WTC11 (cell line): Measurements from ENCODE around the gene DNAH5. TPM values are rescaled to one million over a fixed set of nuclear protein-coding genes. Genes with fewer than 3 reads are reported as not detected.

Experiments used
- ATAC-seq: fragments of 200-7000 bp; cut with Tn5 transposase; 2 replicates; pipeline ENCODE4 v1.10.0; 2021; ENCODE audit warnings: mild to moderate bottlenecking, moderate library complexity
- CTCF ChIA-PET: fragments of 300-600 bp; sonication (Branson Sonifier 250); formaldehyde crosslinking; loops from one replicate; lab custom pipeline; 2021; ENCODE audit warnings: antibody characterized with exemption; lab: Charles Lee
- POLR2A ChIA-PET: fragments of 350-600 bp; sonication (Branson Sonifier 250); formaldehyde crosslinking; loops from one replicate; lab custom pipeline; 2021; ENCODE audit warnings: antibody characterized with exemption; lab: Charles Lee
- DNase-seq: peaks from one replicate; pipeline ENCODE4 v3.0.0; 2021; ENCODE audit warnings: low spot score
- H3K27ac Mint-ChIP-seq: 2 replicates; pipeline ENCODE4 v1.8.0; 2021; ENCODE audit warnings: mixed read lengths
- H3K27me3 Mint-ChIP-seq: 2 replicates; pipeline ENCODE4 v1.8.0; 2021; ENCODE audit warnings: low read depth, mild to moderate bottlenecking, moderate library complexity, mixed read lengths
- H3K36me3 Mint-ChIP-seq: 2 replicates; pipeline ENCODE4 v1.8.0; 2021; ENCODE audit warnings: mixed read lengths
- H3K4me1 Mint-ChIP-seq: 2 replicates; pipeline ENCODE4 v1.8.0; 2022; ENCODE audit warnings: mixed read lengths
- H3K4me3 Mint-ChIP-seq: 2 replicates; pipeline ENCODE4 v1.8.0; 2021; ENCODE audit warnings: mild to moderate bottlenecking, moderate library complexity, mixed read lengths
- H3K9me3 Mint-ChIP-seq: 2 replicates; pipeline ENCODE4 v1.8.0; 2021; ENCODE audit warnings: mixed read lengths
- AR ChIP-seq: fragments of 250-450 bp; sonication (Bioruptor Pico); IDR thresholded peaks from 2 replicates; pipeline ENCODE4 v1.9.0; 2021; ENCODE audit warnings: mild to moderate bottlenecking
- ATF3 ChIP-seq: sonication (generic); formaldehyde crosslinking; conservative IDR thresholded peaks from 2 replicates; pipeline ENCODE4 v1.8.1; 2022; ENCODE audit warnings: mild to moderate bottlenecking, missing genetic modification reagents
- JAZF1 ChIP-seq: fragments of 250-450 bp; sonication (Bioruptor Pico); IDR thresholded peaks from 2 replicates; pipeline ENCODE4 v1.9.0; 2021; ENCODE audit warnings: moderate library complexity, mild to moderate bottlenecking, inconsistent platforms
- KAT7 ChIP-seq: sonication (generic); formaldehyde crosslinking; IDR thresholded peaks from 2 replicates; pipeline ENCODE4 v1.8.1; 2023; ENCODE audit warnings: missing genetic modification reagents, mild to moderate bottlenecking, borderline replicate concordance
- MYBL2 ChIP-seq: sonication (generic); formaldehyde crosslinking; IDR thresholded peaks from 2 replicates; pipeline ENCODE4 v1.8.1; 2023; ENCODE audit warnings: mild to moderate bottlenecking, moderate library complexity, missing genetic modification reagents
- OVOL2 ChIP-seq: fragments of 250-450 bp; sonication (Bioruptor Pico); IDR thresholded peaks from 2 replicates; pipeline ENCODE4 v1.9.0; 2021; ENCODE audit warnings: mild to moderate bottlenecking, borderline replicate concordance
- SMAD4 ChIP-seq: sonication (generic); formaldehyde crosslinking; IDR thresholded peaks from 2 replicates; pipeline ENCODE4 v1.8.0; 2022; ENCODE audit warnings: mild to moderate bottlenecking, missing genetic modification reagents
- SOX15 ChIP-seq: fragments of 250-450 bp; sonication (Bioruptor Pico); IDR thresholded peaks from 2 replicates; pipeline ENCODE4 v1.9.0; 2021; ENCODE audit warnings: mild to moderate bottlenecking
- TEAD4 ChIP-seq: sonication (generic); formaldehyde crosslinking; IDR thresholded peaks from 2 replicates; pipeline ENCODE4 v1.8.0; 2022; ENCODE audit warnings: mild to moderate bottlenecking, missing genetic modification reagents
- ZNF416 ChIP-seq: fragments of 250-450 bp; sonication (Bioruptor Pico); IDR thresholded peaks from 2 replicates; pipeline ENCODE4 v1.9.0; 2021; ENCODE audit warnings: mild to moderate bottlenecking, inconsistent platforms
- ZNF532 ChIP-seq: fragments of 250-450 bp; sonication (Bioruptor Pico); IDR thresholded peaks from 2 replicates; pipeline ENCODE4 v1.9.0; 2021; ENCODE audit warnings: mild to moderate bottlenecking, borderline replicate concordance
- total RNA-seq: library from RNA; stranded (reverse); gene quantifications from 3 replicates; pipeline ENCODE4 v1.2.3, GENCODE V29; 2021
- TF ChIP-seq, protein P1 (sequence below): fragments of 200-600 bp; IDR thresholded peaks from 2 replicates; pipeline ENCODE4 v1.8.0; 2022; ENCODE audit warnings: antibody characterized with exemption
- TF ChIP-seq, protein P2 (sequence below): sonication (generic); formaldehyde crosslinking; IDR thresholded peaks from 2 replicates; pipeline ENCODE4 v1.8.1; 2022; ENCODE audit warnings: low read depth, mild to moderate bottlenecking, moderate library complexity, missing genetic modification reagents, borderline replicate concordance
- TF ChIP-seq, protein P3 (sequence below): sonication (generic); formaldehyde crosslinking; IDR thresholded peaks from 2 replicates; pipeline ENCODE4 v1.8.1; 2023; ENCODE audit warnings: mild to moderate bottlenecking, missing genetic modification reagents
- TF ChIP-seq, protein P4 (sequence below): sonication (generic); formaldehyde crosslinking; IDR thresholded peaks from 2 replicates; pipeline ENCODE4 v1.8.0; 2022; ENCODE audit warnings: missing genetic modification reagents

The DNAH5 gene
- total RNA-seq, 1 experiment from 2014 or later, result 0.35 TPM

- peaks cover 24% of the 10 kb centered on the region for H3K9me3 Mint-ChIP-seq
- H3K4me1 Mint-ChIP-seq, result no peaks in the 10 kb centered on the region
- DNase-seq (no peak), ATAC-seq (no peak)
- CTCF ChIA-PET, result no interaction called here
- TF ChIP-seq KAT7 (CRISPR knock-in tag) (no peak), ATF3 (CRISPR knock-in tag) (no peak), ZNF532 (CRISPR knock-in tag) (no peak), TEAD4 (CRISPR knock-in tag) (no peak), MYBL2 (CRISPR knock-in tag) (no peak), JAZF1 (CRISPR knock-in tag) (no peak), ZNF416 (no peak), AR (CRISPR knock-in tag) (no peak), OVOL2 (CRISPR knock-in tag) (no peak), SMAD4 (CRISPR knock-in tag) (no peak), SOX15 (CRISPR knock-in tag) (no peak)
- TF ChIP-seq, protein P1, sequence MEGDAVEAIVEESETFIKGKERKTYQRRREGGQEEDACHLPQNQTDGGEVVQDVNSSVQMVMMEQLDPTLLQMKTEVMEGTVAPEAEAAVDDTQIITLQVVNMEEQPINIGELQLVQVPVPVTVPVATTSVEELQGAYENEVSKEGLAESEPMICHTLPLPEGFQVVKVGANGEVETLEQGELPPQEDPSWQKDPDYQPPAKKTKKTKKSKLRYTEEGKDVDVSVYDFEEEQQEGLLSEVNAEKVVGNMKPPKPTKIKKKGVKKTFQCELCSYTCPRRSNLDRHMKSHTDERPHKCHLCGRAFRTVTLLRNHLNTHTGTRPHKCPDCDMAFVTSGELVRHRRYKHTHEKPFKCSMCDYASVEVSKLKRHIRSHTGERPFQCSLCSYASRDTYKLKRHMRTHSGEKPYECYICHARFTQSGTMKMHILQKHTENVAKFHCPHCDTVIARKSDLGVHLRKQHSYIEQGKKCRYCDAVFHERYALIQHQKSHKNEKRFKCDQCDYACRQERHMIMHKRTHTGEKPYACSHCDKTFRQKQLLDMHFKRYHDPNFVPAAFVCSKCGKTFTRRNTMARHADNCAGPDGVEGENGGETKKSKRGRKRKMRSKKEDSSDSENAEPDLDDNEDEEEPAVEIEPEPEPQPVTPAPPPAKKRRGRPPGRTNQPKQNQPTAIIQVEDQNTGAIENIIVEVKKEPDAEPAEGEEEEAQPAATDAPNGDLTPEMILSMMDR, result no peak
- TF ChIP-seq, protein P2, sequence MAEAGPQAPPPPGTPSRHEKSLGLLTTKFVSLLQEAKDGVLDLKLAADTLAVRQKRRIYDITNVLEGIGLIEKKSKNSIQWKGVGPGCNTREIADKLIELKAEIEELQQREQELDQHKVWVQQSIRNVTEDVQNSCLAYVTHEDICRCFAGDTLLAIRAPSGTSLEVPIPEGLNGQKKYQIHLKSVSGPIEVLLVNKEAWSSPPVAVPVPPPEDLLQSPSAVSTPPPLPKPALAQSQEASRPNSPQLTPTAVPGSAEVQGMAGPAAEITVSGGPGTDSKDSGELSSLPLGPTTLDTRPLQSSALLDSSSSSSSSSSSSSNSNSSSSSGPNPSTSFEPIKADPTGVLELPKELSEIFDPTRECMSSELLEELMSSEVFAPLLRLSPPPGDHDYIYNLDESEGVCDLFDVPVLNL (CRISPR knock-in tag), result no peak
- TF ChIP-seq, protein P3, sequence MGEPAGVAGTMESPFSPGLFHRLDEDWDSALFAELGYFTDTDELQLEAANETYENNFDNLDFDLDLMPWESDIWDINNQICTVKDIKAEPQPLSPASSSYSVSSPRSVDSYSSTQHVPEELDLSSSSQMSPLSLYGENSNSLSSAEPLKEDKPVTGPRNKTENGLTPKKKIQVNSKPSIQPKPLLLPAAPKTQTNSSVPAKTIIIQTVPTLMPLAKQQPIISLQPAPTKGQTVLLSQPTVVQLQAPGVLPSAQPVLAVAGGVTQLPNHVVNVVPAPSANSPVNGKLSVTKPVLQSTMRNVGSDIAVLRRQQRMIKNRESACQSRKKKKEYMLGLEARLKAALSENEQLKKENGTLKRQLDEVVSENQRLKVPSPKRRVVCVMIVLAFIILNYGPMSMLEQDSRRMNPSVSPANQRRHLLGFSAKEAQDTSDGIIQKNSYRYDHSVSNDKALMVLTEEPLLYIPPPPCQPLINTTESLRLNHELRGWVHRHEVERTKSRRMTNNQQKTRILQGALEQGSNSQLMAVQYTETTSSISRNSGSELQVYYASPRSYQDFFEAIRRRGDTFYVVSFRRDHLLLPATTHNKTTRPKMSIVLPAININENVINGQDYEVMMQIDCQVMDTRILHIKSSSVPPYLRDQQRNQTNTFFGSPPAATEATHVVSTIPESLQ (CRISPR knock-in tag), result no peak
- TF ChIP-seq, protein P4, sequence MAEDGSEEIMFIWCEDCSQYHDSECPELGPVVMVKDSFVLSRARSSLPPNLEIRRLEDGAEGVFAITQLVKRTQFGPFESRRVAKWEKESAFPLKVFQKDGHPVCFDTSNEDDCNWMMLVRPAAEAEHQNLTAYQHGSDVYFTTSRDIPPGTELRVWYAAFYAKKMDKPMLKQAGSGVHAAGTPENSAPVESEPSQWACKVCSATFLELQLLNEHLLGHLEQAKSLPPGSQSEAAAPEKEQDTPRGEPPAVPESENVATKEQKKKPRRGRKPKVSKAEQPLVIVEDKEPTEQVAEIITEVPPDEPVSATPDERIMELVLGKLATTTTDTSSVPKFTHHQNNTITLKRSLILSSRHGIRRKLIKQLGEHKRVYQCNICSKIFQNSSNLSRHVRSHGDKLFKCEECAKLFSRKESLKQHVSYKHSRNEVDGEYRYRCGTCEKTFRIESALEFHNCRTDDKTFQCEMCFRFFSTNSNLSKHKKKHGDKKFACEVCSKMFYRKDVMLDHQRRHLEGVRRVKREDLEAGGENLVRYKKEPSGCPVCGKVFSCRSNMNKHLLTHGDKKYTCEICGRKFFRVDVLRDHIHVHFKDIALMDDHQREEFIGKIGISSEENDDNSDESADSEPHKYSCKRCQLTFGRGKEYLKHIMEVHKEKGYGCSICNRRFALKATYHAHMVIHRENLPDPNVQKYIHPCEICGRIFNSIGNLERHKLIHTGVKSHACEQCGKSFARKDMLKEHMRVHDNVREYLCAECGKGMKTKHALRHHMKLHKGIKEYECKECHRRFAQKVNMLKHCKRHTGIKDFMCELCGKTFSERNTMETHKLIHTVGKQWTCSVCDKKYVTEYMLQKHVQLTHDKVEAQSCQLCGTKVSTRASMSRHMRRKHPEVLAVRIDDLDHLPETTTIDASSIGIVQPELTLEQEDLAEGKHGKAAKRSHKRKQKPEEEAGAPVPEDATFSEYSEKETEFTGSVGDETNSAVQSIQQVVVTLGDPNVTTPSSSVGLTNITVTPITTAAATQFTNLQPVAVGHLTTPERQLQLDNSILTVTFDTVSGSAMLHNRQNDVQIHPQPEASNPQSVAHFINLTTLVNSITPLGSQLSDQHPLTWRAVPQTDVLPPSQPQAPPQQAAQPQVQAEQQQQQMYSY (CRISPR knock-in tag), result no peak
- H3K27me3 Mint-ChIP-seq, result no peaks in the 10 kb centered on the region; the same call in 1 of the 2 replicates
- no peaks in the 10 kb centered on the region for H3K36me3 Mint-ChIP-seq
- H3K27ac Mint-ChIP-seq, result no peak overlapping the region
- POLR2A ChIA-PET, result no interaction called here
- no peak overlapping the region for H3K4me3 Mint-ChIP-seq
These were observed 300.8 kb downstream of the DNAH5 start for GRCh38 chr5:13643734-13644133.
